ENCODE measurements around the gene OCLN. TPM values are rescaled to one million over a fixed set of nuclear protein-coding genes. Genes with fewer than 3 reads are reported as not detected.
"Not testable (repeated sequence)": the region's sequence is repeated elsewhere in the genome, so short reads cannot be mapped to it uniquely, and the experiment has no call there.

The OCLN gene
- total RNA-seq, 1 donor = 0.43 TPM

- DNase-seq (ENCODE audit: low read depth) = peak; percentile 72
- H3K4me3 ChIP-seq (ENCODE audit: low read depth, low read length) = peak within 1 kb of the TSS; percentile 52
- TF ChIP-seq CTCF (IDR thresholded peaks at IDR 0.05; ENCODE audit: insufficient read depth, low read depth, low read length) = peak; percentile 19
Measured at GRCh38 chr5:69559908-69560330, 67.3 kb downstream of the OCLN start, which contains the start of gene GTF2H2C. TSS of gene GTF2H2C (plus strand) at chr5:69560191. CDS start at chr5:69565133, 4,942 bp downstream.

GRCh38 chr5:69560587-69561431 lies 68.2 kb downstream of the OCLN start:
- not testable (repeated sequence) for DNase-seq (ENCODE audit: low read depth)
- H3K4me3 ChIP-seq (ENCODE audit: low read depth, low read length) = peak overlapping the region; percentile 46

- DNase-seq (ENCODE audit: low read depth); H3K4me3 ChIP-seq (ENCODE audit: low read depth, low read length): not testable (repeated sequence)
Measured at GRCh38 chr5:69566172-69566571, 73.6 kb downstream of the OCLN start.

GRCh38 chr5:69568072-69568471 lies 75.5 kb downstream of the OCLN start:
- H3K4me3 ChIP-seq (ENCODE audit: low read depth, low read length); DNase-seq (ENCODE audit: low read depth): not testable (repeated sequence)

GRCh38 chr5:69583356-69583755 lies 90.8 kb downstream of the OCLN start:
- not testable (repeated sequence) for H3K4me3 ChIP-seq (ENCODE audit: low read depth, low read length); DNase-seq (ENCODE audit: low read depth)

- not testable (repeated sequence) for DNase-seq (ENCODE audit: low read depth); H3K4me3 ChIP-seq (ENCODE audit: low read depth, low read length)
Measured at GRCh38 chr5:69596114-69596840, 103.7 kb downstream of the OCLN start.

GRCh38 chr5:69601947-69602346 lies 109.4 kb downstream of the OCLN start:
- not testable (repeated sequence) for H3K4me3 ChIP-seq (ENCODE audit: low read depth, low read length)

GRCh38 chr5:69606839-69607238 lies 114.2 kb downstream of the OCLN start:
- not testable (repeated sequence) for H3K4me3 ChIP-seq (ENCODE audit: low read depth, low read length); DNase-seq (ENCODE audit: low read depth)

More at GRCh38 chr5:69601947-69602346, 109.4 kb downstream of the OCLN start:
- DNase-seq (ENCODE audit: low read depth) = not testable (repeated sequence)

Small RNA genes lying within 50 kb of the gene (small RNA-seq; reads per million reads assigned to genes)
- gene RN7SL616P (not detected), gene RNU6-724P (not detected), gene RPS27P14 (not detected)

Other genes with a start within 250 kb of the OCLN start
- gene CCDC125, start 160.0 kb upstream of the OCLN start, total RNA-seq = 6.1 and 7.8 TPM in 2 replicates
- 23.8 and 32.8 TPM in 2 replicates for gene AK6, start 123.3 kb upstream of the OCLN start, total RNA-seq
- 66.4 and 94.6 TPM in 2 replicates for gene TAF9, start 123.3 kb upstream of the OCLN start, total RNA-seq
- 21.3 and 27.2 TPM in 2 replicates for gene RAD17, start 123.0 kb upstream of the OCLN start, total RNA-seq
- gene MARVELD2, start 77.7 kb upstream of the OCLN start, total RNA-seq = 2.3 and 3.9 TPM in 2 replicates
- gene GTF2H2C, start 67.4 kb downstream of the OCLN start, total RNA-seq = 36.1 and 47.5 TPM in 2 replicates